Endothelial cell (in vitro differentiated cells): ENCODE data around the gene CPEB3. TPM values are rescaled to one million over a fixed set of nuclear protein-coding genes. Genes with fewer than 3 reads are reported as not detected.

Source experiments
- DNase-seq: peaks from one replicate; pipeline ENCODE4 v3.0.0; 2021; ENCODE audit warnings: low spot score
- H3K27ac Mint-ChIP-seq: one replicate; pipeline ENCODE4 v1.8.0; 2021; ENCODE audit warnings: mixed read lengths, inconsistent platforms; ENCODE audit not compliant: unreplicated experiment
- H3K27me3 Mint-ChIP-seq: one replicate; pipeline ENCODE4 v1.8.0; 2021; ENCODE audit warnings: mild to moderate bottlenecking, moderate library complexity, mixed read lengths, inconsistent platforms; ENCODE audit not compliant: unreplicated experiment
- H3K36me3 Mint-ChIP-seq: one replicate; pipeline ENCODE4 v1.8.0; 2021; ENCODE audit warnings: mild to moderate bottlenecking, low read depth, mixed read lengths, inconsistent platforms; ENCODE audit not compliant: unreplicated experiment
- H3K4me1 Mint-ChIP-seq: one replicate; pipeline ENCODE4 v1.8.0; 2021; ENCODE audit warnings: mild to moderate bottlenecking, mixed read lengths, inconsistent platforms; ENCODE audit not compliant: unreplicated experiment
- H3K4me3 Mint-ChIP-seq: one replicate; pipeline ENCODE4 v1.8.0; 2021; ENCODE audit warnings: mild to moderate bottlenecking, mixed read lengths, inconsistent platforms; ENCODE audit not compliant: unreplicated experiment
- H3K9me3 Mint-ChIP-seq: one replicate; pipeline ENCODE4 v1.8.0; 2021; ENCODE audit warnings: mixed read lengths, inconsistent platforms; ENCODE audit not compliant: unreplicated experiment
- total RNA-seq: library from RNA; stranded (reverse); fragmentation: NEBNext Ultra II Directional; extraction: Animal tissue kit (Norgen Biotek cat#: 25700); gene quantifications from one replicate; pipeline ENCODE4 v1.2.1, GENCODE V29; 2021; ENCODE audit not compliant: unreplicated experiment
- TF ChIP-seq, protein P1 (sequence below): fragments of 200-600 bp; sonication (generic); IDR thresholded peaks from one replicate; pipeline ENCODE4 v1.5.0; 2021; ENCODE audit warnings: antibody characterized with exemption; ENCODE audit not compliant: unreplicated experiment

The CPEB3 gene
- total RNA-seq, 1 donor from 2014 or later, result 2.4 TPM

GRCh38 chr10:92131275-92131820 is 159.5 kb downstream of the CPEB3 start:
- no peak for DNase-seq
- Mint-ChIP-seq H3K27me3 (peaks cover 2% of the 10 kb centered on the region), H3K27ac (no peak overlapping the region), H3K4me3 (no peak overlapping the region), H3K36me3 (peaks cover 3% of the 10 kb centered on the region), H3K9me3 (no peaks in the 10 kb centered on the region), H3K4me1 (no peaks in the 10 kb centered on the region)
- TF ChIP-seq, protein P1, sequence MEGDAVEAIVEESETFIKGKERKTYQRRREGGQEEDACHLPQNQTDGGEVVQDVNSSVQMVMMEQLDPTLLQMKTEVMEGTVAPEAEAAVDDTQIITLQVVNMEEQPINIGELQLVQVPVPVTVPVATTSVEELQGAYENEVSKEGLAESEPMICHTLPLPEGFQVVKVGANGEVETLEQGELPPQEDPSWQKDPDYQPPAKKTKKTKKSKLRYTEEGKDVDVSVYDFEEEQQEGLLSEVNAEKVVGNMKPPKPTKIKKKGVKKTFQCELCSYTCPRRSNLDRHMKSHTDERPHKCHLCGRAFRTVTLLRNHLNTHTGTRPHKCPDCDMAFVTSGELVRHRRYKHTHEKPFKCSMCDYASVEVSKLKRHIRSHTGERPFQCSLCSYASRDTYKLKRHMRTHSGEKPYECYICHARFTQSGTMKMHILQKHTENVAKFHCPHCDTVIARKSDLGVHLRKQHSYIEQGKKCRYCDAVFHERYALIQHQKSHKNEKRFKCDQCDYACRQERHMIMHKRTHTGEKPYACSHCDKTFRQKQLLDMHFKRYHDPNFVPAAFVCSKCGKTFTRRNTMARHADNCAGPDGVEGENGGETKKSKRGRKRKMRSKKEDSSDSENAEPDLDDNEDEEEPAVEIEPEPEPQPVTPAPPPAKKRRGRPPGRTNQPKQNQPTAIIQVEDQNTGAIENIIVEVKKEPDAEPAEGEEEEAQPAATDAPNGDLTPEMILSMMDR, result no peak

DNA sequence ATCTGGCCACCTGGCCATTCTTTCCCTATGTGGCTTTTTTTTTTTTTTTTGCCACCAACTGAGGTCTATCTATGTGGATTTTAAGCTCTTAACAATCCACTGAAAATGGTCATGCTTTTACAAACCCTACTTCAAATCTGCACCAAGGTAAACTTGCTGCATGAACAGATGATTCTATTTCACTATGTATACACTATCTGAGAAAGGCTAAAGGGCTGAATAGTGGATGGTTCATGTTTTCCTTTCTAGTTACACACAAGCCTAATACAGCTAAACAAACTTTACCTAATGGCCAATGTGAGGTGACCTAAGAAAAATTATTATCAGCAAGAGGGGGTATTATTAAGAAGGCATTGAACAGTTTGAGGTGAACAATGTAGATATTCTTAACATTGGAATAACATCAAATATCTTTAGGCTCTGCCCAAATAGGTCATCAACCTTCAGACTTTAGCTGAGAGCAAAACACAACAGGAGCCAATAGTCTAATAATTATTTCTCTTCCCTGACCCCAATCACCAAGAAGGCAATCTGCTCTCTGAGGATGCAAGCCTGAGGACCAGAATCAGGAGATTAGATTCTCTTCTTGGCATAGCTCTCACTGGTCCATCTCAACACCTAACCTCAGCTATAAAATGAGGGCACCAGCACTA is 160.1 kb downstream of the CPEB3 start:
- H3K36me3 Mint-ChIP-seq, result no peaks in the 10 kb centered on the region
- no peaks in the 10 kb centered on the region for H3K9me3 Mint-ChIP-seq
- H3K4me3 Mint-ChIP-seq, result no peak overlapping the region
- H3K27me3 Mint-ChIP-seq, result peaks cover 2% of the 10 kb centered on the region
- no peaks in the 10 kb centered on the region for H3K4me1 Mint-ChIP-seq
- no peak overlapping the region for H3K27ac Mint-ChIP-seq
- no peak for DNase-seq
- TF ChIP-seq, protein P1, result no peak

- Mint-ChIP-seq H3K9me3 (no peaks in the 10 kb centered on the region), H3K4me3 (no peak overlapping the region), H3K4me1 (peaks cover 4% of the 10 kb centered on the region)
These were observed 164.7 kb downstream of the CPEB3 start for GRCh38 chr10:92126100-92126650.

DNA sequence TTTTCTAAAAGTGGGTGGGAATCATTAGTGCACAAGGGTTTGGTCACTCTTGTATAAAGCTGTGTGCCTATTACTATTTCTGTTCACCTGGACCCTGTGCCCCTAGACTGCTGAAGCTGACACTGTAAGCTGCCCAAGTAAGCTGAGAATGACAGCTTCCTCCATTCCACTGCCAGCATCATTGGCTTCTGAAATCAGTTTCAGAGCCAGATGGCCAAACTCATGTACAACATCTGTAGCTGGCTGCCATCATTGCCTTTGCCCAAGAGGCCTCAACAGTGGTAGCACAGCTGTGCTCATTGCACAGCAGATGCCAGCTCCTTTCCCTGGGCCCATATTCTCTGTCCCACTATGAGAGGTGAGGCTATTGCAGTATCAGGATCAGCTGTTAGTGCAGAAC is 165.7 kb downstream of the CPEB3 start:
- Mint-ChIP-seq H3K4me3 (no peak overlapping the region), H3K4me1 (peaks cover 4% of the 10 kb centered on the region), H3K9me3 (no peaks in the 10 kb centered on the region), H3K27ac (no peak overlapping the region), H3K27me3 (peaks cover 2% of the 10 kb centered on the region), H3K36me3 (no peaks in the 10 kb centered on the region)
- TF ChIP-seq, protein P1, result no peak
- DNase-seq, result no peak

More at GRCh38 chr10:92126100-92126650, 164.7 kb downstream of the CPEB3 start:
- DNase-seq, result no peak
- TF ChIP-seq, protein P1, result no peak
- Mint-ChIP-seq H3K27ac (no peak overlapping the region), H3K36me3 (no peaks in the 10 kb centered on the region), H3K27me3 (peaks cover 2% of the 10 kb centered on the region)

DNA sequence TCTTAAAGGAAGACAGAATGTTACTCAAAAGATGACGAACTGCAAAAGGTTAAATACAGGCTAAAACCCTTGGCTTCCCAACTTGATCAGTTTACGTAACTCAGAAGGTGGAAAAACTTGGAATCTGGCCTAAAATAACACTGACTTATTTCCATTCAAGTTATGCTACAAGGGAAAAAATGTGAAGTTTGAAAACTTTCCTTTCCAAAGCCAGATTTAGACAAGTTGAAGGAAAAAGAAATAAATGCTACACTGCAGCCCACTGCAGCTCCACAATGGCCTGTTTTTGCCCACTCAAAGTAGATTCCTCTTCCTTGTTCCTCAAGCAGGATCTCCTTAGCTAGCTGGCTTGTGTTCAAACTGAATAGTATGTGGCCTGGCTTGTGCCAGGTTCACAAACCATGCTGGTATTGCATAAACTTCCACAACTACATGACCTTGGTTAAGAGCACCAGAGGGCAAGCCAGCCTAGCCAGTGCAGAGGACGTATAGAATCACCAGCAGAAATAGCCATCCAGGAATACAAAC is 166.2 kb downstream of the CPEB3 start:
- peaks cover 4% of the 10 kb centered on the region for H3K4me1 Mint-ChIP-seq
- TF ChIP-seq, protein P1, result no peak
- H3K36me3 Mint-ChIP-seq, result no peaks in the 10 kb centered on the region
- H3K4me3 Mint-ChIP-seq, result no peak overlapping the region
- H3K27ac Mint-ChIP-seq, result no peak overlapping the region
- no peak for DNase-seq
- H3K27me3 Mint-ChIP-seq, result peaks cover 2% of the 10 kb centered on the region
- H3K9me3 Mint-ChIP-seq, result no peaks in the 10 kb centered on the region
